Ascending aorta (tissue), 2 donors: ENCODE data around the gene PNPLA2. TPM values are rescaled to one million over a fixed set of nuclear protein-coding genes. Genes with fewer than 3 reads are reported as not detected.

ENCODE experiments used
- DNase-seq, 2 donors: peaks; one replicate each; pipeline ENCODE4 v3.0.0-alpha.2; 2019; ENCODE audit warnings: low spot score in 2 of 2
- H3K27ac ChIP-seq, 2 donors: fragments of 200-600 bp; sonication (generic); one replicate each; pipeline ENCODE4 v1.5.1; 2016 to 2017; ENCODE audit warnings: mild to moderate bottlenecking in 1 of 2
- H3K27me3 ChIP-seq: fragments of 200-600 bp; sonication (generic); one replicate; pipeline ENCODE4 v1.5.1; 2017
- H3K36me3 ChIP-seq, 2 donors: fragments of 200-600 bp; sonication (generic); one replicate each; pipeline ENCODE4 v1.5.1; 2016
- H3K4me1 ChIP-seq, 2 donors: fragments of 200-600 bp; sonication (generic); one replicate each; pipeline ENCODE4 v1.5.1; 2016 to 2017; ENCODE audit warnings: mild to moderate bottlenecking in 1 of 2
- H3K4me3 ChIP-seq, 2 donors: fragments of 200-600 bp; sonication (generic); one replicate each; pipeline ENCODE4 v1.5.1; 2016 to 2017; ENCODE audit warnings: mild to moderate bottlenecking in 1 of 2
- H3K9me3 ChIP-seq, 2 donors: fragments of 200-600 bp; sonication (generic); one replicate each; pipeline ENCODE4 v1.5.1; 2016
- intact Hi-C: fragments of 100-400 bp; cut with DNase I; formaldehyde crosslinking; loops from one replicate; pipeline ENCODE4 v1.15.1; 2023
- total RNA-seq: library from RNA; depleted of rRNA; stranded (reverse); fragments of >200 nt; gene quantifications from one replicate; pipeline ENCODE4 v1.1.0, GENCODE V29; 2016
- TF ChIP-seq, protein P1 (sequence below), 3 experiments: fragments of 200-600 bp in 2 of 3; fragments of 450-650 bp in 1 of 3; sonication (generic) in 2 of 3; IDR thresholded peaks; one replicate each; pipeline ENCODE4 v1.5.1; 2016 to 2019; ENCODE audit warnings: antibody characterized with exemption in 3 of 3, mild to moderate bottlenecking in 1 of 3, moderate library complexity in 1 of 3

PNPLA2 gene
- total RNA-seq, 1 donor from 2014 or later, result 214 TPM

DNA sequence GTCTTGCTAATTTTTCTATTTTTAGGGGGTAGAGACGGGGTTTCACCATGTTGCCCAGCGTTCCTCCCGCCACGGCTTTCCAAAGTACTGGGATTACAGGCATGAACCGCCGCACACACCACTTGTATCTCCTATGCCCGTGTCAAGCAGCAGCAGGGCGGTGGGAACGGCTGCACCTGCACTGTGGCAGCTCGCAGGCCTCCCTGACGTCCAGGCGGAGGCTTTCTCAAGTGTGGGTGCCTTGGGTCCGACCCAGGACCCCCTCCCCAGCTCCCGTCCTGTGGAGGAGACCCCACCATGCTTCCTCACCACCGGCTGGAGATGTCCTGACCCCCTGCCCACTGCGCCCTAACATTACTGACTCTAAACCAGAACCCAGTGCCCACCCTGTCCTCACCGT lies 49.7 kb downstream of the PNPLA2 start:
- Histone ChIP-seq H3K36me3 (peaks cover 29 to 36% of the 10 kb centered on the region in 2 donors), H3K4me3 (no peak overlapping the region), H3K27ac (no peak overlapping the region), H3K4me1 (no peaks in the 10 kb centered on the region), H3K9me3 (no peaks in the 10 kb centered on the region), H3K27me3 (no peaks in the 10 kb centered on the region)
- intact Hi-C loops, result no loop called here
- TF ChIP-seq, protein P1, sequence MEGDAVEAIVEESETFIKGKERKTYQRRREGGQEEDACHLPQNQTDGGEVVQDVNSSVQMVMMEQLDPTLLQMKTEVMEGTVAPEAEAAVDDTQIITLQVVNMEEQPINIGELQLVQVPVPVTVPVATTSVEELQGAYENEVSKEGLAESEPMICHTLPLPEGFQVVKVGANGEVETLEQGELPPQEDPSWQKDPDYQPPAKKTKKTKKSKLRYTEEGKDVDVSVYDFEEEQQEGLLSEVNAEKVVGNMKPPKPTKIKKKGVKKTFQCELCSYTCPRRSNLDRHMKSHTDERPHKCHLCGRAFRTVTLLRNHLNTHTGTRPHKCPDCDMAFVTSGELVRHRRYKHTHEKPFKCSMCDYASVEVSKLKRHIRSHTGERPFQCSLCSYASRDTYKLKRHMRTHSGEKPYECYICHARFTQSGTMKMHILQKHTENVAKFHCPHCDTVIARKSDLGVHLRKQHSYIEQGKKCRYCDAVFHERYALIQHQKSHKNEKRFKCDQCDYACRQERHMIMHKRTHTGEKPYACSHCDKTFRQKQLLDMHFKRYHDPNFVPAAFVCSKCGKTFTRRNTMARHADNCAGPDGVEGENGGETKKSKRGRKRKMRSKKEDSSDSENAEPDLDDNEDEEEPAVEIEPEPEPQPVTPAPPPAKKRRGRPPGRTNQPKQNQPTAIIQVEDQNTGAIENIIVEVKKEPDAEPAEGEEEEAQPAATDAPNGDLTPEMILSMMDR (IDR thresholded peaks at IDR 0.05), result no peak
- no peak for DNase-seq

DNA sequence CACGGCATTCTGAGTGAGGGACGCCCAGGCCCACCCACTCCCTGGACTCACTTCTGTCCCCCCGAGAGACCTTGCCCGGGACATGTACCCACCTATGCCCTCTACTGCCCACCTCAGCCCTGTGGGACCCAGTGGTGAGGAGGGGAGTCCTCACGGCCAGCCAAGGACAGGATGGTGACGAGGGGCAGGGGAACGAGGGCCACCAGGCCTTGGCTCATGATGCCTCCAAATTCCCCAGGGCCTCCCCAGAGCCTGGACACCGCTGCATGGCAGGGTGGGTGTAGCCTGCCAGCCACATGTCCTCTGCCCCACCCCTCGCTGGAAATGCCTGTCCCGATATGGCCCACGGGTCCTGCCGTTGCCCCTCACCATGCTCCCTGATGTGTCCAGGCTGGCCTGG lies 50.1 kb downstream of the PNPLA2 start:
- Histone ChIP-seq H3K4me3 (no peak overlapping the region), H3K27me3 (no peaks in the 10 kb centered on the region), H3K9me3 (no peaks in the 10 kb centered on the region), H3K36me3 (peaks cover 25 to 33% of the 10 kb centered on the region in 2 donors), H3K27ac (no peak overlapping the region), H3K4me1 (no peaks in the 10 kb centered on the region)
- intact Hi-C loops, result no loop called here
- TF ChIP-seq, protein P1 (IDR thresholded peaks at IDR 0.05), result no peak
- no peak for DNase-seq

DNA sequence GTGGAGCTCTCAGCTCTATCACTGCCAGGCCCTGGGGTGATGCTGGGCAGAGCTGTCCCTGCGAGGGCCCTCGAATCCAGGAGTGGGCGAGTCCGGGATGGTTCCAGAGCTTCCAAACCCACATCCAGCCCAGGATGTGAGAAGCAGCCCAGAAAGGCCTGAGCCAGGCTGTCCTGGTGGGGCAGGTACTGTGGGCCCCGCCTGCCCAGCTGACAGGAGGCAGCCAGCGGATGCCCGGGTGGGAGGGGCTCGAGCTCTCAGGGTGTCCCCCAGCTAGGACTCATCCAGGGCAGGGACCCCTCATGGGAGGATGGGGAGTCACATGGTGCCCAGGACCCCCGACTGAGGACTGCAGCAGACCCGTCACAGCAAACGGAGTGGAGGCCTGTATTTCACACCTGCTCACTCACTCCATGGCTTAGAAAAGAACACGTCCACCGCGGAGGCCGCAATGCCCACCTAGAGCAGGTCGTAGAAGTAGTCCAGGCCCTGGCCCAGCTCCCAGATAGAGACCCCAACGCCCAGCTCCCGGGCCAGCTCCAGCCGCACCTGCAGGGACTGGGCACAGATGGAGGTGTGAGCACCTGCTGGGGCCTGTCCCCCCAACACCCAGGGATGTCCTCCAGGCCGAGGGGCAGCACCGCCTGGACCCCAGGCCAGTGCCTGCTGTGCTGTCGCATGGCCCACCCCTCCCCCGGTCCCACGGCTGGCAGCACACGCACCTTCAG lies 50.8 kb downstream of the PNPLA2 start:
- Histone ChIP-seq H3K4me3 (no peak overlapping the region), H3K9me3 (no peaks in the 10 kb centered on the region), H3K4me1 (no peaks in the 10 kb centered on the region), H3K27me3 (no peaks in the 10 kb centered on the region), H3K36me3 (peaks cover 24 to 25% of the 10 kb centered on the region in 2 donors), H3K27ac (no peak overlapping the region)
- intact Hi-C loops, result no loop called here
- DNase-seq, result no peak
- TF ChIP-seq, protein P1 (IDR thresholded peaks at IDR 0.05), result no peak

DNA sequence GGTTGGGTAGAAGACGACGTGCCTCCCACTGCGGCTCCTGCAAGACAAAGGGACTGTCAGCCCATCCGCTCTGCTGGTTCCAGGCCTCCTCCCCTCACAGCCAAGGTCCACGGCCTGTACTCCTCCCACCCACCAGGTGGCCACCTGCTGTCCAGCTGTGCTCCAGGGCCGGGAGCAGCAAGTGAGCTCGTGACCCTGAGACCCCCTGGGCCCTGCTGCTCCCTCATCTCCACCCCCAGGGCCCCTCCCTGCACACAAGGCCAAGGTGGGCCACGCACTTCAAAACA lies 51.4 kb downstream of the PNPLA2 start:
- H3K4me1 ChIP-seq, result no peaks in the 10 kb centered on the region
- intact Hi-C loops, result no loop called here
- no peak overlapping the region for H3K27ac ChIP-seq
- no peaks in the 10 kb centered on the region for H3K27me3 ChIP-seq
- no peak for DNase-seq
- no peaks in the 10 kb centered on the region for H3K9me3 ChIP-seq
- TF ChIP-seq, protein P1 (IDR thresholded peaks at IDR 0.05), result no peak
- H3K36me3 ChIP-seq, result peaks cover 21 to 24% of the 10 kb centered on the region in 2 donors
- H3K4me3 ChIP-seq, result no peak overlapping the region

DNA sequence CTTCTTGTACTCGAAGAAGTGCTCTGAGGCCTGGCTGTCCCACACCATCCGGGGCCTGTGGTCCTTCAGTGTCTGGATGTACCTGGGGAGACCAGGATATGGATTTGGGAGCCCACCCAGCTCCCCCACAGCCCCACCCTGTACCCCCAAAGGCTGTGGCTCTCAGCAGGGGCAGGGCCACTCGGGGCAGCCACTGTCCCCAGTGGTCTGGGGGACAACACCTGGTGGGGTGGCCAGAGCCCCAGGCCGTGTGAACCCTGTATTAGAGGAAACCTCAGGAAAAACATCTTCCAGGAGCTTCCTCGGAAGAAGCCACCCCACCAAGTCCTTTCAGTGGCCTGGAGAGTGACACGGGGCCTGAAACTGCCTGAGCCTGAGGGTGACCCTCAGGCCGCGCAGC lies 51.7 kb downstream of the PNPLA2 start:
- Histone ChIP-seq H3K27me3 (no peaks in the 10 kb centered on the region), H3K36me3 (peaks cover 18 to 22% of the 10 kb centered on the region in 2 donors), H3K4me1 (no peaks in the 10 kb centered on the region), H3K4me3 (no peak overlapping the region), H3K27ac (no peak overlapping the region), H3K9me3 (no peaks in the 10 kb centered on the region)
- intact Hi-C loops, result no loop called here
- no peak for DNase-seq
- TF ChIP-seq, protein P1 (IDR thresholded peaks at IDR 0.05), result no peak

DNA sequence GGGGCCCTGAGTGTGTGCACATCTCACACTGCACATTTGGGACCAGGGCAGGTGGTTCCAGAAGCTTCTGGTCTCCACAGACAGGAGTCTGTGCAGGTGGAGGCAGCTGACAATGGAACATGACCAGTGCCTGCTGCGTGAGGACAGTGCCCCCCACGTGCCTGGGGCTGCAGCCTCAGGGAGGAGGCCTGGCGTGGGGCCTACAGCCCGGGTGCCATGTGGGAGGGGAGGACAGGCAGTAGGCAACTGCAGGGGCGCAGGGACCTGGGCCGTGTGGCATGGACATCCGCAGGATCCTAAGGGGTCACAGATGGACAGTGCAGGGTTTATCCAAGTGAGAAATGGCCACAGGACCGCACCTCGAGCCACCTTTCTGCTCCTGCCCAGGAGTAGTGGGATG lies 52.8 kb downstream of the PNPLA2 start:
- no peaks in the 10 kb centered on the region for H3K27me3 ChIP-seq
- H3K4me3 ChIP-seq, result no peak overlapping the region
- H3K36me3 ChIP-seq, result peaks cover 7 to 12% of the 10 kb centered on the region in 2 donors
- no peaks in the 10 kb centered on the region for H3K4me1 ChIP-seq
- no peak overlapping the region for H3K27ac ChIP-seq
- no peak for DNase-seq
- no peaks in the 10 kb centered on the region for H3K9me3 ChIP-seq
- intact Hi-C loops, result no loop called here
- TF ChIP-seq, protein P1 (IDR thresholded peaks at IDR 0.05), result no peak
